Measurements from ENCODE around the gene DDRGK1.

Gene DDRGK1

GRCh38 chr20:3237958-3238615 lies 33.6 kb upstream of the DDRGK1 start:
- Histone ChIP-seq H3K4me2 (ENCODE audit: low read depth, low read length) (peak overlapping the region; percentile 96), H2AFZ (ENCODE audit: low read length) (peak overlapping the region; percentile 63), H3K9me3 (replicated peaks; ENCODE audit: insufficient read depth, low read length) (no peaks in the 10 kb centered on the region), H3K9me2 (replicated peaks; ENCODE audit: insufficient read depth, low read length) (no peaks in the 10 kb centered on the region), H3K36me3 (replicated peaks; ENCODE audit: insufficient read depth, low read length) (no peaks in the 10 kb centered on the region), H4K20me1 (ENCODE audit: insufficient read depth, low read length) (no peaks in the 10 kb centered on the region), H3K4me1 (ENCODE audit: low read length) (0 out of 2 replicates have a peak, but pooled peaks cover 3% of the 10 kb centered on the region), H3K27me3 (replicated peaks; ENCODE audit: insufficient read depth, low read length) (peaks cover 49% of the 10 kb centered on the region), H3K9ac (ENCODE audit: low read length) (no peak overlapping the region; the same call in 1 of the 2 replicates), H3K27ac (ENCODE audit: low read length) (no peak overlapping the region), H3K4me3 (ENCODE audit: low read length) (peak overlapping the region; percentile 72), H3K79me2 (ENCODE audit: low read length) (no peaks in the 10 kb centered on the region), H3F3A (ENCODE audit: insufficient read depth, low read length) (no peaks in the 10 kb centered on the region)
- DNase-seq, result no peak
- TF ChIP-seq, protein P1, sequence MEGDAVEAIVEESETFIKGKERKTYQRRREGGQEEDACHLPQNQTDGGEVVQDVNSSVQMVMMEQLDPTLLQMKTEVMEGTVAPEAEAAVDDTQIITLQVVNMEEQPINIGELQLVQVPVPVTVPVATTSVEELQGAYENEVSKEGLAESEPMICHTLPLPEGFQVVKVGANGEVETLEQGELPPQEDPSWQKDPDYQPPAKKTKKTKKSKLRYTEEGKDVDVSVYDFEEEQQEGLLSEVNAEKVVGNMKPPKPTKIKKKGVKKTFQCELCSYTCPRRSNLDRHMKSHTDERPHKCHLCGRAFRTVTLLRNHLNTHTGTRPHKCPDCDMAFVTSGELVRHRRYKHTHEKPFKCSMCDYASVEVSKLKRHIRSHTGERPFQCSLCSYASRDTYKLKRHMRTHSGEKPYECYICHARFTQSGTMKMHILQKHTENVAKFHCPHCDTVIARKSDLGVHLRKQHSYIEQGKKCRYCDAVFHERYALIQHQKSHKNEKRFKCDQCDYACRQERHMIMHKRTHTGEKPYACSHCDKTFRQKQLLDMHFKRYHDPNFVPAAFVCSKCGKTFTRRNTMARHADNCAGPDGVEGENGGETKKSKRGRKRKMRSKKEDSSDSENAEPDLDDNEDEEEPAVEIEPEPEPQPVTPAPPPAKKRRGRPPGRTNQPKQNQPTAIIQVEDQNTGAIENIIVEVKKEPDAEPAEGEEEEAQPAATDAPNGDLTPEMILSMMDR (IDR thresholded peaks at IDR 0.05; ENCODE audit: low read length), result no peak
- TF ChIP-seq EZH2phosphoT487 (IDR thresholded peaks at IDR 0.05; ENCODE audit: low read length) (no peak), EZH2 (optimal IDR thresholded peaks at IDR 0.05; ENCODE audit: low read depth, low read length) (no peak)

- TF ChIP-seq EZH2 (optimal IDR thresholded peaks at IDR 0.05; ENCODE audit: low read depth, low read length), result no peak
- TF ChIP-seq, protein P1 (IDR thresholded peaks at IDR 0.05; ENCODE audit: low read length), result no peak
- TF ChIP-seq EZH2phosphoT487 (IDR thresholded peaks at IDR 0.05; ENCODE audit: low read length), result no peak
- Histone ChIP-seq H3F3A (ENCODE audit: insufficient read depth, low read length) (no peaks in the 10 kb centered on the region), H2AFZ (ENCODE audit: low read length) (no peak overlapping the region), H3K9ac (ENCODE audit: low read length) (no peak overlapping the region), H4K20me1 (ENCODE audit: insufficient read depth, low read length) (no peaks in the 10 kb centered on the region), H3K36me3 (replicated peaks; ENCODE audit: insufficient read depth, low read length) (no peaks in the 10 kb centered on the region), H3K4me3 (ENCODE audit: low read length) (no peak overlapping the region), H3K4me1 (ENCODE audit: low read length) (0 out of 2 replicates have a peak, but pooled peaks cover 3% of the 10 kb centered on the region), H3K27me3 (replicated peaks; ENCODE audit: insufficient read depth, low read length) (peaks cover 46% of the 10 kb centered on the region), H3K79me2 (ENCODE audit: low read length) (no peaks in the 10 kb centered on the region), H3K4me2 (ENCODE audit: low read depth, low read length) (no peak overlapping the region), H3K9me2 (replicated peaks; ENCODE audit: insufficient read depth, low read length) (no peaks in the 10 kb centered on the region), H3K9me3 (replicated peaks; ENCODE audit: insufficient read depth, low read length) (no peaks in the 10 kb centered on the region), H3K27ac (ENCODE audit: low read length) (no peak overlapping the region)
- DNase-seq, result no peak
Observed at GRCh38 chr20:3237011-3237957, 32.8 kb upstream of the DDRGK1 start.

DNA sequence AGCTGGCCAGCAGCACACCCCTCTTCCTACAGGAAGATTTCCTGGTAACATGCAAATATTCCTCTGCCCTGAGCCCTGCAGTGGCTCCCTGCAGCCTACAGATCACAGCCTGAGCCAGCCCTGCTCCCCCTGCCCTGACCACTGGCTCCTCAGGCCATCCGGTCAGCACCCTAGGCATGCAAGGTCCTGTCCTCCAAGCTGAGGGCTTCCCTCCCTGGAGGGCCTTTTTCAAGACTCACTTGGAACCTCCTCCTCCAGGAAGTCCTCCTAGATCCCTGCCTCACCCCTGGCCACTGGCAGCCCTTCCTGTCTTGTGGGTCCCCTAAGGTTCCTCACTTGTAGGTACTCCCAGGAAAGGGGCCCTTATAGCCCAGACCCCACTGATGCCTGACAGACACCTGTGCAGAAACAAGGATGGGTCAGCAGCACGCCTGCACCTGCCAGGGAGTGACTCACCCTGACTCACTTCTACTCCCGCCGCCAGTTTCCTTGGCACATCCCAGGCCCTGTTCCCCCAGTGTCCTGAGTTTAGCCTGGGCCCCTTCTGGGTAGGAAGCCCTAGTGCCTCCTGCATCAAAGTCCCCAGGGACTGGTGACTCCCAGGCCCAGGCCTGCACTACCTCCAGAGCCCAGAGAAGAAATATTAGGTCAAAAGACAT lies 31.3 kb upstream of the DDRGK1 start:
- Histone ChIP-seq H3K4me3 (ENCODE audit: low read length) (no peak overlapping the region), H3F3A (ENCODE audit: insufficient read depth, low read length) (no peaks in the 10 kb centered on the region), H3K79me2 (ENCODE audit: low read length) (no peaks in the 10 kb centered on the region), H3K4me2 (ENCODE audit: low read depth, low read length) (no peak overlapping the region), H3K27me3 (replicated peaks; ENCODE audit: insufficient read depth, low read length) (peaks cover 32% of the 10 kb centered on the region), H2AFZ (ENCODE audit: low read length) (no peak overlapping the region), H3K9me2 (replicated peaks; ENCODE audit: insufficient read depth, low read length) (no peaks in the 10 kb centered on the region), H3K9me3 (replicated peaks; ENCODE audit: insufficient read depth, low read length) (no peaks in the 10 kb centered on the region), H3K27ac (ENCODE audit: low read length) (no peak overlapping the region), H3K36me3 (replicated peaks; ENCODE audit: insufficient read depth, low read length) (no peaks in the 10 kb centered on the region), H4K20me1 (ENCODE audit: insufficient read depth, low read length) (no peaks in the 10 kb centered on the region), H3K4me1 (ENCODE audit: low read length) (0 out of 2 replicates have a peak, but pooled peaks cover 3% of the 10 kb centered on the region), H3K9ac (ENCODE audit: low read length) (no peak overlapping the region)
- TF ChIP-seq, protein P1 (IDR thresholded peaks at IDR 0.05; ENCODE audit: low read length), result no peak
- TF ChIP-seq EZH2 (optimal IDR thresholded peaks at IDR 0.05; ENCODE audit: low read depth, low read length) (no peak), EZH2phosphoT487 (IDR thresholded peaks at IDR 0.05; ENCODE audit: low read length) (no peak)
- DNase-seq, result no peak

All from MM.1S (cell line).